ENCODE results near the gene L1CAM.

Gene L1CAM

DNA sequence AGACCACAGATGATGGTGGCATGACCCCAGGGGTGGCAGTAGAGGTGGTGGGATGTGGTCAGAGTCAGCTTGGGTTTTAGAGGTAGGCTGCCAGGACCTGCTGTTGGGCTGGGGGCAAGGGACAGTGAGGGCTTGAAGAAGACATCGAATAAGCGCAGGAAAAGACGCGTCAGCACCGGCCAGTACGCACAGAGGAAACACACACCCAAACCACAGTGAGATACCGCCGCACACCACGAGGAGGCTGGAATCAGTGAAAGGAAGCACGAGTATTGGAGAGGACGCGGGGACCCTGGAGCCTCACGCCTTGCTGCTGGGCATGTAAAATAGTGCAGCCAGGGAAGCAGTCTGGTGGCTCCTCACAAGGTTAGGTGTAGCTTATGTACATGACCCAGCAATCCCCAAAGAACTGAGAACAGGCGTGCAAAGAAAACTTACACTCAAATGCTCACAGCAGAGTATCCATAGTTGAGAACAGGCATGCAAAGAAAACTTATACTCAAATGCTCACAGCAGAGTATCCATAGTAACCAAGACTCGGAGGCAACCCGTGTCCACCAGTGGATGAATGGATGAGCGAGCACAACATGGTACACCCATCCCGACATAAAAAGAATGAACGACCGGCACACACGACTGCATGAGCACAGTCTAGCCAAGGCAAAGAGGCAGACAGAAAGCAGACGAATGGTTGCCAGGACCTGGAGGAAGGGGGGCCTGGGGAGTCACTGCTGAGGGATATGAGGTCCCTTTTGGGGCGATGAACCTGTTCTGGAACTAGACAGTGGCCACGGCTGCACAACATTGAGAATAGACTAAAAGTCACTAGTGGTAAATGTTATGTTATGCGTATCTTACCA, 68.9 kb downstream of the L1CAM start:
- DNase-seq (ENCODE audit: low spot score) = no peak
- TF ChIP-seq, protein P1, sequence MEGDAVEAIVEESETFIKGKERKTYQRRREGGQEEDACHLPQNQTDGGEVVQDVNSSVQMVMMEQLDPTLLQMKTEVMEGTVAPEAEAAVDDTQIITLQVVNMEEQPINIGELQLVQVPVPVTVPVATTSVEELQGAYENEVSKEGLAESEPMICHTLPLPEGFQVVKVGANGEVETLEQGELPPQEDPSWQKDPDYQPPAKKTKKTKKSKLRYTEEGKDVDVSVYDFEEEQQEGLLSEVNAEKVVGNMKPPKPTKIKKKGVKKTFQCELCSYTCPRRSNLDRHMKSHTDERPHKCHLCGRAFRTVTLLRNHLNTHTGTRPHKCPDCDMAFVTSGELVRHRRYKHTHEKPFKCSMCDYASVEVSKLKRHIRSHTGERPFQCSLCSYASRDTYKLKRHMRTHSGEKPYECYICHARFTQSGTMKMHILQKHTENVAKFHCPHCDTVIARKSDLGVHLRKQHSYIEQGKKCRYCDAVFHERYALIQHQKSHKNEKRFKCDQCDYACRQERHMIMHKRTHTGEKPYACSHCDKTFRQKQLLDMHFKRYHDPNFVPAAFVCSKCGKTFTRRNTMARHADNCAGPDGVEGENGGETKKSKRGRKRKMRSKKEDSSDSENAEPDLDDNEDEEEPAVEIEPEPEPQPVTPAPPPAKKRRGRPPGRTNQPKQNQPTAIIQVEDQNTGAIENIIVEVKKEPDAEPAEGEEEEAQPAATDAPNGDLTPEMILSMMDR (IDR thresholded peaks at IDR 0.05) = no peak
- H3K4me3 ChIP-seq = no peak overlapping the region
- H3K27ac ChIP-seq = no peak overlapping the region

DNA sequence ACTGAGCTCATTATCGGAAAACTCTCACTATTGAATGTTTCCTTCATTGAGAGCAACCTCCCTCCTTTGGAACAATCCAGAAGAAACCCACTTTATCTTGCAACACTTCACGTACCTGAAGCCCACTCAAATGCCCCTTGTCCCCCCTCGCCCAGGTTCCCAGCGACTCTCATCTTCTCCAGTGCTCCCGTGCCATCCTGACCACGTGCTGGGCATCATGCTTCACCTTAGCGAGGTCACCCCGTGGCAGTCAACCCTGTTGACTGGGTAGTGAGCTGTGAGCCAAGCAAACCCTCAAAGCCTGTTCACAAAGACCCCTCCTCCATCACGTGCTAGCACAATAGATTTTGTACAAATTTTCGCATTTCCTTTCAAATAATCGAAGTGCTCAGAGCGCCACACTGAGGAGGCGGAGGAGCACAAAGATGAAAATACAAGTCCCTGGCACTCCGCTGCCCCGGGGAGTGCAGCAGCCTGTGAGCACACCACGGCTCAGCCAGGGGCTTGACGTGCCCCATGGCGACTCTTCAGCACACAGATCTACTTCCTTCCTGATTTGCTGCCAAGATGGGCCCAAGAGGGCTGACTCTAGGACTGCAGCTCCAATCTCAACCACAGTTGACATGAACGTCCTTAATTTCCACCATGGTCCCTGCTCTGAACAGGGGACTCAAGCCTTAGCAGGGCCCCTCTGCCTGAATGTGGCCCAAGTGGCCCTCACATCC, 71.2 kb downstream of the L1CAM start:
- Histone ChIP-seq H3K4me3 (no peak overlapping the region), H3K27ac (no peak overlapping the region)
- TF ChIP-seq, protein P1 (IDR thresholded peaks at IDR 0.05) = no peak
- DNase-seq (ENCODE audit: low spot score) = no peak

DNA sequence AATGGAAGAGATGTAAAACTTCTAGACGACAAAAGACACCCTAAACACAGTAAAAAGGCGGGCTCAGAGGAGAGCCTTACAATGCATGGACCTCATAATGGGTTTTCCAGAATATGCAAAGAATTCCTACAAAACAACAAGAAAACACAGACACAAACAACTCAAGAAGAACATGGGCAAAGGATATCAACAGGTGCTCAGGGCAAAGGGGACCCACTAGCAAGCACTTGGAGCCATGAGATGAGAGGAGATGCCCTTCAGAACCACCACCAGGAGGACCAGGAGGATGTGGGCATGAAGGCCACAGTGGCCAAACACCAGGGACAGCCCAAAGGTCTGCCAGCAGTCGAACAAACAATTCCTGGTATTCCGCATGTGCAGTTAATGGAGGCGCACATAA, 72.8 kb downstream of the L1CAM start:
- no peak for DNase-seq (ENCODE audit: low spot score)
- TF ChIP-seq, protein P1 (IDR thresholded peaks at IDR 0.05) = no peak
- H3K4me3 ChIP-seq = no peak overlapping the region
- H3K27ac ChIP-seq = no peak overlapping the region

DNA sequence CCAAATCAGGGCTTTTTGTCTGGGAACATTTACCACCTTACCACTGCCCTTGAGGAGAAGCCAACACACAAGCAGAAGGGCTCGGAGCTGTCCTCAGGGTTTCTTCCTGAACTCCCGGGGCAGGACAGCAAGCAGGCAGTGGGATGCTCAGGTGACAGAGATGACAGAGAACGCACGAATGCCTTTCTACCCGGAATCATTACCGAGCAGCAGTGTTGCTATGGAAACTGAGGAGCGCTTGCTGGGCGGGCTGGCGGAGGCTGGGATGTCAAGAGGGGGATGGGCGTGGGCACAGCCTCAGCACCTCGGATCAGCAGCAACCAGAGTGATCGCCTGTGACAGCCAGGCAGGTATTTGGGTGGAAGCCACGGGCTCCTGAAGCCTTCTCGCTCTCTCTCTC, 73.8 kb downstream of the L1CAM start:
- TF ChIP-seq, protein P1 (IDR thresholded peaks at IDR 0.05) = no peak
- Histone ChIP-seq H3K27ac (no peak overlapping the region), H3K4me3 (no peak overlapping the region)
- no peak for DNase-seq (ENCODE audit: low spot score)

Data from coronary artery (tissue), 2 donors.